Upper lobe of right lung (tissue), 1 donor: ENCODE data around the gene FAM168A. TPM values are rescaled to one million over a fixed set of nuclear protein-coding genes. Genes with fewer than 3 reads are reported as not detected.
A peak's percentile ranks its signal among the peaks of the same experiment; 100 is the strongest.

Source experiments
- ATAC-seq: fragments of 200-7000 bp; cut with Tn5 transposase; one replicate; pipeline ENCODE4 v1.9.1; 2020; ENCODE audit warnings: mild to moderate bottlenecking, moderate library complexity
- DNase-seq: peaks from one replicate; pipeline ENCODE4 v3.0.0-alpha.2; 2020
- H3K27ac ChIP-seq: fragments of 200-600 bp; one replicate; pipeline ENCODE4 v1.8.0; 2022
- H3K27me3 ChIP-seq: fragments of 200-600 bp; one replicate; pipeline ENCODE4 v1.8.0; 2022; ENCODE audit warnings: mild to moderate bottlenecking
- H3K36me3 ChIP-seq: fragments of 200-600 bp; one replicate; pipeline ENCODE4 v1.8.0; 2022
- H3K4me1 ChIP-seq: fragments of 200-600 bp; one replicate; pipeline ENCODE4 v1.8.0; 2022
- H3K4me3 ChIP-seq: fragments of 200-600 bp; one replicate; pipeline ENCODE4 v1.8.0; 2022; ENCODE audit warnings: mild to moderate bottlenecking
- H3K9me3 ChIP-seq: fragments of 200-600 bp; one replicate; pipeline ENCODE4 v1.8.0; 2022
- intact Hi-C: fragments of 100-400 bp; cut with DNase I; formaldehyde crosslinking; loops from one replicate; pipeline ENCODE4 v1.11.0; 2022
- total RNA-seq: library from RNA; stranded (reverse); fragmentation: NEBNext Ultra II Directional; extraction: Animal tissue kit (Norgen Biotek cat#: 25700); gene quantifications from one replicate; pipeline ENCODE4 v1.2.1, GENCODE V29; 2021
- TF ChIP-seq, protein P1 (sequence below): fragments of 200-600 bp; IDR thresholded peaks from one replicate; pipeline ENCODE4 v1.8.0; 2022; ENCODE audit warnings: antibody characterized with exemption
- donor health status: DM: no; HTN: yes; CAD: no; lungs with severe emphysema.

The FAM168A gene
- total RNA-seq, 1 donor from 2014 or later = 30.7 TPM

DNA sequence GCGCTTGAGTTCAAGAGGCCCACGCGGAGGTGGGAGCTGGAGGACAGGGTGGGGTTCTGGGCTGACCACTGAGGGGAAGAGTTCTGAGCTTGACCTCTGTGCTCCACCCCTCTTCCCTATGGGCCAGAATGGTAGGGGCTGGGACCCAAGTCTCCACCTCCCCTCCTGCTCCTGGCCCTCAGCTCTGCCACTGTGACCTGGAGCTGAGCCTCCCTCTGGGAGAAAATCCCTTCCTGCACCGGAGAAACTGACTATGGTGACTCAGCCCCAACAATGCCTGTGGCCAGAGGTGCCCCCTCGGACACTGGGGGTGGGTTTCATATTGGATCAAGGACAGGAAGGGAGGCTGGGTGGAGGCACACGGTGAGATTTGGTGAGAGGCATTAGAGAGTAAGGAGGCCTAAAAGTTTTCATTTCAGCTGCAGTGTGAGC is 198.7 kb downstream of the FAM168A start:
- Histone ChIP-seq H3K4me3 (no peak overlapping the region), H3K27me3 (no peaks in the 10 kb centered on the region), H3K27ac (no peak overlapping the region), H3K9me3 (no peaks in the 10 kb centered on the region), H3K4me1 (no peaks in the 10 kb centered on the region), H3K36me3 (peaks cover 7% of the 10 kb centered on the region)
- intact Hi-C loops = no loop called here
- DNase-seq (peak; percentile 40), ATAC-seq (no peak)
- TF ChIP-seq, protein P1, sequence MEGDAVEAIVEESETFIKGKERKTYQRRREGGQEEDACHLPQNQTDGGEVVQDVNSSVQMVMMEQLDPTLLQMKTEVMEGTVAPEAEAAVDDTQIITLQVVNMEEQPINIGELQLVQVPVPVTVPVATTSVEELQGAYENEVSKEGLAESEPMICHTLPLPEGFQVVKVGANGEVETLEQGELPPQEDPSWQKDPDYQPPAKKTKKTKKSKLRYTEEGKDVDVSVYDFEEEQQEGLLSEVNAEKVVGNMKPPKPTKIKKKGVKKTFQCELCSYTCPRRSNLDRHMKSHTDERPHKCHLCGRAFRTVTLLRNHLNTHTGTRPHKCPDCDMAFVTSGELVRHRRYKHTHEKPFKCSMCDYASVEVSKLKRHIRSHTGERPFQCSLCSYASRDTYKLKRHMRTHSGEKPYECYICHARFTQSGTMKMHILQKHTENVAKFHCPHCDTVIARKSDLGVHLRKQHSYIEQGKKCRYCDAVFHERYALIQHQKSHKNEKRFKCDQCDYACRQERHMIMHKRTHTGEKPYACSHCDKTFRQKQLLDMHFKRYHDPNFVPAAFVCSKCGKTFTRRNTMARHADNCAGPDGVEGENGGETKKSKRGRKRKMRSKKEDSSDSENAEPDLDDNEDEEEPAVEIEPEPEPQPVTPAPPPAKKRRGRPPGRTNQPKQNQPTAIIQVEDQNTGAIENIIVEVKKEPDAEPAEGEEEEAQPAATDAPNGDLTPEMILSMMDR = no peak

DNA sequence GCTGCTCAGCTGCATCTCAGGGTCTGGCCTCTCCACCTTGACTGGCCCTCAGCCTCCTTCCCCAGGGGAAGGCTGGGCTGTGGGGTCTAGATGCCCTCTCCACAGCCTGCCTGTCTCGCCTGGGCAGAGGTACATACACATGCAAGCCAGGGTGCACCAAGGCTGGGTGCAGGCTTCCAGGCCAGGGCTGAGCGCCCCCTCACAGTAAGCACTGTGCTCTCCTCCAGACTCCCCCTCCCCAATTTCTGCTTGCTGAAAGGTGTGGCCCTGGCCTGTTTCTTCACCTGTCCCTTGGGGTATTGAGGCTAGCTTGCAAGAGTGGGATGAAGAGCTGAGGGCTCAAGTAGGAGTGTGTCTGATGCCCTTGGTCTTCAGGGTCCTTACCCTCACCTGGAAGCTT is 199.2 kb downstream of the FAM168A start:
- TF ChIP-seq, protein P1 = no peak
- H3K9me3 ChIP-seq = no peaks in the 10 kb centered on the region
- peaks cover 7% of the 10 kb centered on the region for H3K36me3 ChIP-seq
- H3K4me3 ChIP-seq = no peak overlapping the region
- H3K27me3 ChIP-seq = no peaks in the 10 kb centered on the region
- no peak overlapping the region for H3K27ac ChIP-seq
- H3K4me1 ChIP-seq = no peaks in the 10 kb centered on the region
- no peak for ATAC-seq
- peak; percentile 23 for DNase-seq
- intact Hi-C loops = no loop called here

DNA sequence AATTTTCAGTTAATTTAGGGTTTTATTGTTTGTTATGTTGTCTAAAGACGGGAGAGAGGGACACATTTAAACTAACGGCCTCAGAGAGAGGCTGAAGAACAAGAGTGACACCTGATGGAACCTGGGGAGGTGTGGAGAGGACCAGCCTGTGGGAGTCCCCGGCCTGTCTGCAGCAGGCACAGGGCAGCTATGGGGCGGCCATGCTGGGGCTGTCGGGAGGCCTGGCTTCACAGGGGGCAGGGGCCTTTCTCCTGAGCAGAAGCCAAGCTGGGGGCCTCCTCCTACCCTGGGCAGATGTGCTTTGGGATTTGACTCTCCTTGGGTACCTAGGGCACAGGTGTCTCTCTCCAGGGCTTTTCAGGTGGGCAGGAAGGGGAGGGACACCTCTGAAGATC is 199.8 kb downstream of the FAM168A start:
- no peak overlapping the region for H3K4me3 ChIP-seq
- ATAC-seq = no peak
- TF ChIP-seq, protein P1 = no peak

DNA sequence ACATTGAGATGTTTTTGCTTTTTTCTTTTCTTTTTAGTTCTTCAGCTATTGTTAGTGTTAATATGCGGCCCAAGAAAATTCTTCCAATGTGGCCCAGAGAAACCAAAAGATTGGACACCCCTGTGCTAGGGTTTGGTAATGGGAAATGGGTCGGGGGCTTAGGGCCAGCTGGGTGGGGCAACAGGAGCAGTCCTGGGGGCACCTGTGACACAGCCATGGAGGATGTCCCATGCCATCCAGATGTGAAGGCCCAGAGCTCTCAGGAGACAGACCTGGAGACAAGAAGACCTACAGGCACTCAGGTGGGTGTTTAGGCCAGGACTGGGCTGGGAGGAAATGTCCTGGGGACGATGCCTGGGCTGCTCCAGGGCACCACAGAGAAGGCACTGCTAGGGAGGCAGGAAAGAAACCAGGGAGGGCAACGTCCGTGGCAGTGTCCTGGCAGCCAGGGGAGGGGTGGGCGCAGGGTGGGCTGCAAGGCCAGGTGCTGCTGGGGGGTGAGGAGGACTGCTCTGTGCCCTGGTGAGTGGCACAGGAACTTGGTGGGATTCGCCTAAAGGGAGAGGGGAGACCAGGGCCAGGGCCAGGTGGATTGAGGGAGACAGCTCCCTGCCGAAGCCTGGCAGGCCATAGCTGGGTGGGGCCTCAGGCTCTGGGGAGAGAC is 200.3 kb downstream of the FAM168A start:
- no peak overlapping the region for H3K4me3 ChIP-seq
- no peaks in the 10 kb centered on the region for H3K27me3 ChIP-seq
- ATAC-seq (no peak), DNase-seq (peak; percentile 49)
- TF ChIP-seq, protein P1 = no peak
- intact Hi-C loops = no loop called here
- no peaks in the 10 kb centered on the region for H3K4me1 ChIP-seq
- H3K36me3 ChIP-seq = peaks cover 7% of the 10 kb centered on the region
- H3K9me3 ChIP-seq = no peaks in the 10 kb centered on the region
- H3K27ac ChIP-seq = no peak overlapping the region

More for the DNA sequence above, 199.8 kb downstream of the FAM168A start:
- Histone ChIP-seq H3K36me3 (peaks cover 7% of the 10 kb centered on the region), H3K9me3 (no peaks in the 10 kb centered on the region), H3K27ac (no peak overlapping the region), H3K27me3 (no peaks in the 10 kb centered on the region), H3K4me1 (no peaks in the 10 kb centered on the region)
- DNase-seq = peak; percentile 52
- intact Hi-C loops = no loop called here

DNA sequence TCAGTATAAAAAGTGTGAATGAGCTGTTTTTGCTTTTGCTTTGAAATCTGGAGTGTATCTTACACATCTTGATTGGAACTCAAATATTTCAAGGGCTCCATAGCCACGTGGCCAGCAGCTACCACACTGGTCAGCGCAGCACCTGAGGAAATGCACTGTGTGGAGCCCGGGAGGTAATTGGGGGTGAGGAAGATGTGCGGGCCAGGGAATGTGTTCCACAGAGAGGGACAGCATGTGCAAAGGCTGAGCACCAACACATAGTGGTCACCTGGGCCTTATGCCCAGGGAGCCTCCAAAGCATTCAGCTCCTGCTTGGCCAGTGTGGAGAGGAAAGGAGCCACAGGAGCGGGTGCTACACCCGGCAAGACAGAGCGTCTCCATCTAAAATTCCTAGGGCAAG is 200.9 kb downstream of the FAM168A start:
- TF ChIP-seq, protein P1 = no peak
- intact Hi-C loops = no loop called here
- H3K36me3 ChIP-seq = peaks cover 7% of the 10 kb centered on the region
- H3K4me1 ChIP-seq = no peaks in the 10 kb centered on the region
- peak; percentile 37 for ATAC-seq
- no peak overlapping the region for H3K27ac ChIP-seq
- no peaks in the 10 kb centered on the region for H3K9me3 ChIP-seq
- no peaks in the 10 kb centered on the region for H3K27me3 ChIP-seq
- DNase-seq = peak; percentile 64
- no peak overlapping the region for H3K4me3 ChIP-seq
